Islet precursor cell (in vitro differentiated cells): ENCODE data around the gene DCLK3.
A peak's percentile ranks its signal among the peaks of the same experiment; 100 is the strongest.

Experiments
- DNase-seq: peaks from one replicate; pipeline ENCODE4 v3.0.0-alpha.2; 2018

DCLK3 gene

DNA sequence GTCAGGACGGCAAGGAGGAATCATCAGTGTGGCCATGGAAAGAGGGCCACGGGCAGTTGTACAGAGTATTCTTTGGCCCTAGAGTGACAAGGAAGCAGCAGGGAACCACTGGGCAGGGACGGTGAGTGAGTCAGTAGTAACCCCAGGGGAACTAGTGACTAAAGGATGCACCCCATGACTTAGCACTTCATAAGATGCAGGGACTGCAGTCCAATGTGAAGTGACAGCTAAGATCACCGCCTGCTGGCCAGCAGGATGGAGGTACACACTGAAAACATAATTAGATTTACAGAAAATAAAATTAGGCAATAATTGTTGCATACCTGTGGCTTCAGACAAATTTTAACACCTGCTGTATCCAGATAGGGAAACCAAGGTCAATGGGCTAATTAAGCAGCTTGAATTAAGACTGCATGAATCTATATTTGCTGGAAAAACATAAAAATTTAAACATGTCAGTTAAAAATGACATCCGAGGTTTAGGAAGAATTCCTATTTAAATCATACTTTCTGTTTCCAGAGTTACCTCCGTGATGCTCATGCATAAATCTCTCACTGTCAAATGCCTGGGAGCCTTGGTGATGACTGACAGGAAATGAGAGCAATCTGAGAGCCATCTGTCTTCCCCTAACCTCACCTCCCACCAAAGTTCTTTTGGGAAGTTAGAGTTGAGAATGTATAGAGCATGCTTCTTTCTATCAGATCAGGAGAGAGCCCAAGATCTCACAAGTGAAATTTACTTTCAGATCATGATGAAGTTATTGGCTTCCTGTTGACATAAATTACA, 56.5 kb downstream of the DCLK3 start:
- no peak for DNase-seq

DNA sequence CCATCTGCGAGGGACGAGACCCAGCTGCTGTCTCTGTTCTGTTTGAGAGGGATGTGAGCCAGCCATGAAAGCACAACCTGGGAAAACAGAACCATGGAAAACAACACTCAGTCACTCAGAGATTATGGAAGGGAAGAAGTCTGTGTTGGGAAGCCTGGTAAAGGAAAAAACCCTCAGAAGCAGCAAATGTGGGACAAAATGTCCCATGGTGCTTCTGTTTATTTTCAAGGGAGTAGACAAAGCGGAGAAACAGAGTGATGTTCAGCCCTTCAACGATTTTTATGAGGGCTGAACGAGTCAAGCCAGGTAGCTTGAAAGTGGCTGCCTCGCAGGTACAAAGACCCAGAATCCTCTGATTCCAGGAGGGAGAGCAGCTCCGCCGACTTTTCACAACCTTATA, 59.3 kb downstream of the DCLK3 start:
- no peak for DNase-seq

DNA sequence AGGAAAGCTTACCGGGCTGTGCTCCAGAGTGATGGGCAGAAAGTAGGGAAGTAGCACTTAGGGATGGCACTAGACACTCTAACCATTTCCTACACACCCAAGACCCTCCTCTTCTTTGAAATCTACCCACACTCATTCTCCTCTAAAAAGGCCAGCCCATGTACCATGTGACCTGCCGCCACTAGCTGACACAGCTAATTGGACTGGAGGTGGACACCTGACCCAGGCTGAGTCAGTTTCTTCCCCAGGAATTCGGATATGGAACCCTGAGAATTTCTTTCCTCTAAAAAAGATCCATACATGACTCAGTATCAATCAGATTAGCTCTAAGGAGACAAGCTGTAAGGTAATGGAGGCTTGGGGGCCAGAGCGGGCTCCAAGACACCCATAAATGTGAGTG, 60.1 kb downstream of the DCLK3 start:
- no peak for DNase-seq

DNA sequence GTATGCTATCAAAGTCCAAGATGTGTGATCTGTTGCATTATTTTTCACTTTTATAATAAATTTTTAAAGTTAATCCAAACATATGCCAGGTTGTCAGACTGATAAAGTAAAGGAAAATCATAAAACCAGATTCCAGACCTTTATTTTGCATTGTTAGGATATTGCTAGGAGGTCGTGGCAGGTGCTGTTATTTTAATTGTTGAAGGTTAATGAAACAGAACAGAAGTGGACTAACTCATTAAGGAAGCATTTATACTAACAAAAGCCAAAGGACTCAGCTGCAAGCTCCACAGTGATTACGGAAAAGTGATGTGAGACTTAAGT, 63.1 kb downstream of the DCLK3 start:
- DNase-seq, result no peak

DNA sequence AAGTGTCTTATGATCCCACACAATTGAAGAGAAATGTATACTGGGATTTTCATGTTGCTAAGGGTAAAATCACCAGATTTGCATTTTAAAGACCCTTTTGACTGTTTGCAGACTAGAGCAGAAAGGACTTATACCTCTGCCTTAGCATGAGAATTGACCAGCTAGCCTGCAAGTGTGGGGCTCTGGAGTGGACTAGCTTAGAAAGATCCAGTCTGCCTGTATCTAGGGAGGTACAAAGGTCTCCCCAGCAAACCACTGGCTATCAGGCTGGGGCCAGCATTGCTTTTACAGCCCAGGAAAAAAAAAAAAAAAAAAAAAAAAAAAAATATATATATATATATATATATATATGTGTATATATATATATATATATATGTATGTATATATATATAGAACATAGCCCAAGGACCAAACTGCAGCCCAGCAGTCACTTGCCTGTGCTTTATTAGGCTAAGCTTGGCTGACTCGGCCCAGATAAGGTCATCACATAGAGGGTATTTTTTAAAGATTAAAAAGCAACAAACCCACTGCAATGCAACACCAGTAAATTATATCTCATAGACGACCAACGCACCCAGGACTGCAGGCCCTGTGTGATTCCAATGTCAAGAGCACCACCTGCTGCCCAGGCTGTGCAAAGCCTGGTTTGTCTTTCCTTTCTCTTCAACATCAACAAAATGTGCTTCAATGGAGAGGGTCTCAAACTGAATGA, 63.7 kb downstream of the DCLK3 start:
- DNase-seq, result peak; percentile 70

DNA sequence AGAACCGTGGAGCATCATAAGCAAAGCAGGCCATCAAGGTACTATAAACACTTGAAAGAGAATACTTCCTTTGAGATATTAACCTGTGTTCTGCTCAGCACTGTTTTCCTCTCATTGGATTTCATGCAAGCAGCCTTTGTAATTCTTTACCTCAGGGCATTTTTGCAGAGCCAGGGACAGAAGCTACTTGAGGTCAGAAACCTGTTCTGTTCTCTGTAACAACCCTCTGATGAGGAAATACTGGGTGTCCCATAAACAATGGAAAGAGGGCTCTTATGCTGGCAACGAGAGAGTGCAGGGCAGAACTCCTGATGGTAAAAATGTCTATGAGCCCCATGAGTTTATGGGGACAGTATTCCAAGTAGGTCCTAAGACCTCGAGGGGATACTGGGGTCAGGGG, 66.0 kb downstream of the DCLK3 start:
- DNase-seq, result peak; percentile 73

DNA sequence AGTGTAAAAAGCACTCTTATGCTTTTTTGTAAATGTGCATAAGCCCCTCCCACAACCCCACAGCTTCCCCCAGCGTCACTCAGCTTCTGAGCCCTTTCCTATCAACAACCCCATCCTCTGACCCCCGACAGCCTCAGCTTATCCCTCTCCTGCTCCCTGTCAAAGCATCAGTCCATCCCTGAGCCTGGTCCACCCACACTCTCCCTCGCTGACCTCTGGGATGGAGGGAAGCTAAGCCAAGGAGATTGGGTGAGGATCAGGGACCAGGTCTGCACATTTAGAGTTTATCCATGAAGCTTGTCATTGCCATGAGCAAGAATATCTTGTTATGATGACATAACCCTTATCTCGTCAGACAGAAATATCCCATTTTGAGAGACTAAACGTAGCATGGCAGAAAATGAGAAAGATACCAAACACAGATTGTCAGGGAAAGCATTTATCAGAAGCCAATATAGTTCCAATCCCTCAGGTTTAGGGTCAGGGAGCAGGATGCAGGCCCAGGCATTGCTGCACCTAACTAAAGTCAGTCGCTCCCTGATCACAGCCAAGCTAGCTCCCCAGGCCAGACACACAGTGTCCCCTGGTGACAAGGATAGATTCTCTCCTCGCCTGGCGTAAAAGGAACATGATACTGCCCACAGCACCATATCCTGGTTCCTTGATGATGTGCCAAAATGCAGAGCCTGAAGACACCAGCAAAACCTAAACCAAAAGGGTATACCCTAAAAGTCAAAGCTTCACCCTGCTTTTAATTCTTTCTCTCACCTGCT, 66.9 kb downstream of the DCLK3 start:
- DNase-seq, result peak; percentile 64

DNA sequence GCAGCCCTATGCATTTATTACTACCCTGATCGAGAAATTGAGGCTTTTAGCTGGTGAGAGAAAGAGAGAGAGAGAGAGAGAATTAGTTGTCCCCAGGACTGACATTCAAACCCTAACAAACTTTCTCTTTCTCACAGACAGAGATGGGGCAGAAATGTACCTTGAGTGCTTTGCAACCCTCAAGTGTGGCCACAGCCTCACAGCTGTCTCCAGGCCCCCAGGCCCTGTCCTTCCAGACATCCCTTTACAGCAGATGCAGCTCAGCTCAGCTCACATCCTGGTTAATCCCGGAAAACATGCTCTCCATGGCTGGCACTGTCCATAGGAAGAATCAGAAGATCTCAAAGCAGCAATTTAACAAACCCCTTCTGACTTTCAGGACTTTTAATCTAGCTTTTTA, 67.6 kb downstream of the DCLK3 start:
- no peak for DNase-seq

DNA sequence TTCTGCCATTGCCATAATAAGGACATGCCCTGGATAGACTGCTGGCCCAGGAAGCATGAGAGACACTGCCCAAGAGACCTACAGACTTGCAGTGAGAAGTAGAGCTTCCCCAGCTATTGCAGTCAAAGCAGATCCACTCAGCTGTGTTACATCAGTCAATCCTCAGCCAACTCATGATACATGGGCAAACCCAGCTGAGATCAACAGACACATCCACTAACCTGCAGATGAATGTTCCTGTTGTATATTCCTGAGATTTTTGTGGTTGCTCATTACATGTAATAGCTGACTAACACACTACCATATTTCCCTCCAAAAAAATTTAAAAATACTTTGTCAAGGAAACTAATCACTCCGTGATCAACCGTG, 68.6 kb downstream of the DCLK3 start:
- no peak for DNase-seq

DNA sequence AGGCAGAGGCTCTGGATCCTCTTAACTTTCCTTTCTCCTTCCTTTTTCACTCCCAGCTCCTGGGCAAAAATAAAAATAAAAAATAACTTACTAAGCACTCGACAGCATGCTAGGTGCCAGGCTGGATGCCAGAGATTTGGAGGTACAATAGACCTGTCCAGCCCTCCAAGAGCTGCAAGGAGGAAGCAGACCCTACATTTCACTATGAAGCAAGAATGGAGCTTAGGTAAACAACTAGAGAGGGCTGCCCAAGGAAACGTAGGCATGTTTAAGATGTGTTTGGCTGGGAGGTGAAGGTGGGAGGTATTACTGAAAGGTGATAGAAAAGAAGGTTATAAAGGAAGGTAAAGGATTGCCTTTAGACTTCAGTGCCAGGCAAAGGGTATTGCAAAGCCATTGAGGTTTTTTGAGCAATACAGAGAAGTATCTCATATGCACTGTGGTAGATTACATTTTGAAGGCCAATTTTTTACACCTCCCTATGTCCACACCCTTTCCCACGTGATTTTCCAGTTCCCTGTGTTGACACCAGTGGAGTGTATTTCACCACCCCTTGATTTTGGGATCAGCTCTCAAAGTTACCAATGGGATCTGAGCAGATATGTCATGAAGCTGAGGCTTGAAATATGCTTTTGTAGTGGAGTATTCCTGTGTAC, 69.1 kb downstream of the DCLK3 start:
- no peak for DNase-seq

DNA sequence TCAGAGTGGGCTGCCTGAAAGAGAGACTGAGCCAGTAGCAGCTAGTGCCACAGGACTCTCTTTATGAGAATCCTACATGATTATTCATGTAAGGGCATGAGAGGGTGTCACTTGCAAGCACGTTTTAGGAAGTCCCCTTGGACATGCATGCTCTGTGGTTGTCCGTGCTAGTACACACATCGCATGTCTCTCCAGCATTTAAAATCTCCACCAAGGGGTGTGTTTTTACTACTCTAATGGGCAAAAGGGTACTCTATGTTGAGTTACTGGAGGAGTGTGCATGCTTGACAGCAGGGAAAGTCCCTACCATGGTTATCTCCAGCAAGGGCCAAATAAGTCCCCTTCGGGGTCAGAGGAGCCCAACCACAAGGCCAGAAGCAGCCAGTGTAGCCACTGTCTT, 70.7 kb downstream of the DCLK3 start:
- DNase-seq, result no peak

DNA sequence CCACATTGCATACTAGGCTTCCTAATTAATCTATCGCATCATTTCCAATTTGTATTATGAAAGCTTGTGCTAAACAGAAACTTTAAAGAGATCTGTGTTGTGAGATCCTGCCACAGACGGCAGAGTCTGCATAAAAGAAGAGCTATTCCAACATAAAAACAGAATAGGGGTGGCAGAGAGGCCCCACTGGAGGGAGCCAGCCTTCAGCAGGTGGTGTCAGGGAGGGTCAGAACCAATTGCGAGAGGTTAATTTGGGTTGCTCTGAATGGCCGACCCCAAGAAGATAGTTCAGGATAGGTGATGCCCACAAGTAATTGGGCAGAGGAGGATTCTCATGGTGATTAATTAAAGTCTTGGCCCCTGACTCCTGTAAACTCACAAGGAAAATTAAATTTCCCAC, 74.8 kb downstream of the DCLK3 start:
- DNase-seq, result no peak

DNA sequence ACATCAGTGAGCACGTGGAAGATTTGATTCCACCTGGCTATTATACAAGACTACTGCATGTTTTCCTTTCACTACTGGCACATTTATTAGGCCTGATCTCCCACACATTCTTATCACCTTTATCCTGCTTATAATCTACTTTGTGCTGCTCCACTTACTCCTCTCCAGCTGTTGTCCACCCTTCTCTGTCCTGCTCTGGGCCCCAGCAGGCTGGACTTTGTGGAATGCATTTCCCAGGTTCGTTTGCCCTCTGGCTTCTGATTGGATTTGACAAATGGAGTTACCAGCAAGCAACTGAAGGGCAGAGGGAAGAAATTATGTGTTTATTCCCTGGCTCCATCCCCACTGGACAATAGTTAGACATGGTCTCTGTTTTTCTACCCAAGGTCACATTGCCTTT, 75.5 kb downstream of the DCLK3 start:
- no peak for DNase-seq

DNA sequence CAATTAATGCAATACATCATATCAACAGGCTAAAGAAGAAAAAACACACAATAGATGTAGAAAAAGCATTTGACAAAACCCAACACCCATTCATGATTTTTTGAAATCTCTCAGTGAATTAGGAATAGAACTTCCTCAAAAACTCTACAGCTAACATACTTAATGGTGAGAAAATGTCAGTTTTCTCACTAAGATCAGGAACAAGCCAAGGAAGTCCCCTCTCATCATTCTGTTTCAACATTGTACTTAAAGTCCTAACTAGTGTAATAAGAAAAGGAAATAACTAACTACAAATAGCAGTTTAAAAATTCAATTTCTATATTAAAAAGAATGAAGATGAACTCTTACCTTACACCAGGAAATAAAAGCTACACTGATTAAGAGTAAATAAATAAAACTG, 77.8 kb downstream of the DCLK3 start:
- no peak for DNase-seq

DNA sequence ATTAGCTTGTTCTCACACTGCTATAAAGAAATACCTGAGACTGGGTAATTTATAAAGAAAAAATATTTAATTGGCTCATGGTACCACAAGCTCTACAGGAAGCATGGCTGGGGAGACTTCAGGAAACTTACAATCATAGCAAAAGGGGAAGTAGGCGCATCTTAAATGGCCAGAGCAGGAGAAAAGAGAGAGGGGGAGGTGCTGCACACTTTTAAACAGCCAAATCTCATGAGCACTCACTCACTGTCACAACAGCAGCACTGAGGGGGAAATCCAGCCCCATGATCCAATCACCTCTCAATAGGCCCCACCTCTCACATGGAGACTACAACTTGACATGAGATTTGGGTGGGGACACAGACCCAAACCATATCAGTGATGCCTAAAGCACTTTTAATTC, 82.5 kb downstream of the DCLK3 start:
- no peak for DNase-seq

DNA sequence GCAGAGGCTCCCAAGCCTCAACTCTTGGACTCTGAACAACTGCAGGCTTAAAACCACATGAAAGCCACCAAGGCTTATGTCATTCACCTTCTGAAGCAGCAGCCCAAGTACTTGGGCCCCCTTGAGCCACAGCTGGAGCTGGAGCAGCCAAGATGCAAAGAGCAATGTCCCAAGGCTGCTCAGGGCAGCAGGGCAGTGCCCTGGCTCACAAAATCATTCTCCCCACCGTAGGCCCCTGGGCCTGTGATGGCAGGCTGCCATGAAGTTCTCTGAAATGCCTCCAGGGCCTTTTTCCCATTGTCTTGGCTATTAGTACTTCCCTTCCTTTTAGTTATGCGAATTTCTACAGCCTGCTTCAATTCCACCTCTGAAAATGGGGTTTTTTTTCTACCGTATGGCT, 83.4 kb downstream of the DCLK3 start:
- DNase-seq, result no peak

DNA sequence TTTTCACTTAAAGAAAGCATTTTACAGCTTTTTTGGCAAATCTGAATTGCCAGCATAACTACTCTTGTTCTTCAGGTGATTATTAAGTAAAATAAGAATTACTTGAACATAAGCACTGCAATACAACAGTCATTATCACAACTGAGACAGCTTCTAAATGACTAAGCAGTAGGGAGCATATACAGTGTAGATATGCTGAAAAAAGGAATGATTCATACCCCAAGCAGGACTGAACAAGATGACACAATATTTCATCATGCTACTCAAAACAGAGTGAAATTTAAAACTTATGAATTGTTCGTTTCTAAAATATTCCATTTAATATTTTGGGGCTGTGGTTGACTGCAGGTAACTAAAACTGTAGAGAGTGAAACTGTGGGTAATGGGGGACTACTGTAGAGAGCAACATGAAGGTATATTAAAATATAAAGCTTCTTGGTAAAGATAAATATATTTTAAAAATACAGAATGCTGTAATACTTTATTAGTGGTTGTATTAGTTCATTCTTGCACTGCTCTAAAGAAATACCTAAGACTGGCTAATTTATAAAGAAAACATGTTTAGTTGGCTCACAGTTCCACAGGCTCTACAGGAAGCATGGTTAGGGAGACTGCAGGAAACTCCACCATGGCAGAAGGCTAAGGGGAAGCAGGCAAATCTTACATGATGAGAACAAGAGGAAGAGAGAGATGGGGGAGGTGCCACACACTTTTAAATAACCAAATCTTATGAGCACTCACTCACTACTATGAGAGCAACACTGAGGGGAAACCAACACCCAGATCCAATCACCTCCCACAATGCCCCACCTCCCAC, 84.8 kb downstream of the DCLK3 start:
- DNase-seq, result no peak

DNA sequence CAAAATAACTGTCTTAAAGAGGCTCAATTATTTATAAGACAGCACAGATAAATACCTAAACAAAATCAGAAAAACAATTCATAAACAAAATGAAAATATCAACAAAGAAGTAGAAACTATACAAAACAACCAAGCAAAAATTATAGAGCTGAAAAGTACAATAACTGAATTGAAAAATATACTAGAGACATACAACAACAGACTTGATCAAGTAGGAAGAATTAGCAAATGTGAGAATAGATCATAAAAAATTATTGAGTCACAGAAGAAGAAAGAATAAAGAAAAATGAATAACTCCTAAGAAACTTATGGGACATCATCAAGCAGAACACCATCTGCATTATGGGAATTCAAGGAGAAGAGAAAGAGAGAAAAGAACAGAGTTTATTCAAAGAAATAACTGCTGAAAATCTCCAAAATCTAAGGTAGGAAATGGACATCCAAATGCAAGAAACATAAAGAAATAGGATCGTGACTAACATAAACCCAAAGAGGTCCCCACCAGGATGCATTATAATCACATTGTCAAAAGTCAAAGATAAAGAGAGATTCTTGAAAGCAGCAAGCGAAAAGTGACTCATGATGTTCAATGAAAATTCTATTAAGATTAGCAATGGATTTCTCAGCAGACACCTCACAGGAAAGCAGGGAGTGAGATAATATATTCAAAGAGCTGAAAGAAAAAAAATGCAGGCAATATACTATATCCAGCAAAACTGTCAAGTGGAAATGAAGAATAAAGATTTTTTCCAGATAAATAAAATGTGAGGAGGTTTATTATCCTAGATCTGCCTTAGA, 85.9 kb downstream of the DCLK3 start:
- no peak for DNase-seq

DNA sequence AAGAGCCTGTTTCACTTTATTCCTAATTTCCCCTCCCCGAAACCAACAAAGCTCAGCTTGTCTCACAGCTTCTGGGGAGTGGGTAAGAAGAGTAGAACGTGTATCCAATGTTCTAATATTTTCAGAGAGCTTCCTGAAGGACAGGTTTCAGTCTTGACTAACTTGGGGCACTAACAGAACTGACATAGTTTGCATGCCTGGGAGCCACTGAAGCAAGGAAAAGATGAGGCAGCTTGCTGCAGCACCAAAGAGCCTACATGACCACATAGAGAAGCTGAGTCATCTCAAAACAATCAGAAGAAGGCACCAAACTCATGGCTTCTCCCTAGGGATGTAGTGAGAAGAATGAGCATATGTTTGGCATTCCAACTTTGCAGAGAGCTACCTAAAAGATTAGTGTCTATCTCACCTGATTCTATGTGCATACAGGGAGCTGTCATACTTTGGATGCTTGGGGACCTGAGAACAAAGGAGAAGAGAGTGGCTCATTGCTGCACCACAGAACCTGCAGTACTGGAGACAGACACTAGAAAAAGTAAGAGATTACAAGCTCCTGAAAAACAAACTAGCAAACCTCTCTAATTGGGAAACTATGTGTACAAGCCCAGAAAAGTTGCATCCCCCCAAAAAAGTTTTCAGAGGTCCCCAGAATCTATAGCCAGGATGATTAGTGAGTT, 86.9 kb downstream of the DCLK3 start:
- DNase-seq, result peak; percentile 92

DNA sequence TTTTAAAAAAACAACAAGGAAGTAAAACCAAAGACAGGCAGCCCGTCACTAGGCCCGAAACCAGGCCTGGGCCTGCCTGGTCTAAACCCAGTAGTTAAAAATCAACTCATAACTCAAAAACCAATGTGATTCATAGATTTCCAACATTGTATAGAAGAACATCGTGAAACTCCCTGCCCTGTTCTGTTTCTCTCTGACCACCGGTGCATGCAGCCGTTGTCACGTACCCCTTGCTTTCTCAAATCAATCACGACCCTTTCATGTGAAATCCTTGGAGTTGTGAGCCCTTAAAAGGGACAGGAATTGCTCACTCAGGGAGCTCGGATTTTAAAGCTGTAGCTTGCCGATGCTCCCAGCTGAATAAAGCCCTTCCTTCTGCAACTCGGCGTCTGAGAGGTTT, 89.5 kb downstream of the DCLK3 start:
- no peak for DNase-seq

DNA sequence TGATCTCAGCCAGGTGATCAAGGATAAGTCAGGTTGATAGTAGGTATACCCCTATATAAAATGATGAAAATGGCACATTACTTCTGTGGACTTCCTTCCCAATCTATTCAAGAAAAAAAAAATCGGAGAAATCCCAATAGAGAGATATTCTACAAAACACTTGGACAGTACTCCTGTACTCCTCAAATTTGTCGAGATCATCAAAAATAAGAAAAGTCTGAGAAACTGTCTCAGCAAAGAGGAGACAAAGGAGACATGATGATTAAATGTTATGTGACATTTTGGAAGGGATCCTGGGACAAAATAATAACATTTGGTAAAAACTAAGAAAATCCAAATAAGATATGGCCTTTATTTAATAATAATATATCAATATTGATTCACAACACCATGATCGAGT, 94.6 kb downstream of the DCLK3 start:
- no peak for DNase-seq
